GM12874 (cell line): ENCODE data around the gene HTT-AS.
A peak's percentile ranks its signal among the peaks of the same experiment; 100 is the strongest.

Source experiments
- TF ChIP-seq, protein P1 (sequence below): IDR thresholded peaks from 2 replicates; pipeline ENCODE4 v1.5.1; 2011; ENCODE audit warnings: low read depth, mild to moderate bottlenecking, control low read depth, low read length, moderate library complexity; ENCODE audit not compliant: insufficient read depth

Gene HTT-AS

DNA sequence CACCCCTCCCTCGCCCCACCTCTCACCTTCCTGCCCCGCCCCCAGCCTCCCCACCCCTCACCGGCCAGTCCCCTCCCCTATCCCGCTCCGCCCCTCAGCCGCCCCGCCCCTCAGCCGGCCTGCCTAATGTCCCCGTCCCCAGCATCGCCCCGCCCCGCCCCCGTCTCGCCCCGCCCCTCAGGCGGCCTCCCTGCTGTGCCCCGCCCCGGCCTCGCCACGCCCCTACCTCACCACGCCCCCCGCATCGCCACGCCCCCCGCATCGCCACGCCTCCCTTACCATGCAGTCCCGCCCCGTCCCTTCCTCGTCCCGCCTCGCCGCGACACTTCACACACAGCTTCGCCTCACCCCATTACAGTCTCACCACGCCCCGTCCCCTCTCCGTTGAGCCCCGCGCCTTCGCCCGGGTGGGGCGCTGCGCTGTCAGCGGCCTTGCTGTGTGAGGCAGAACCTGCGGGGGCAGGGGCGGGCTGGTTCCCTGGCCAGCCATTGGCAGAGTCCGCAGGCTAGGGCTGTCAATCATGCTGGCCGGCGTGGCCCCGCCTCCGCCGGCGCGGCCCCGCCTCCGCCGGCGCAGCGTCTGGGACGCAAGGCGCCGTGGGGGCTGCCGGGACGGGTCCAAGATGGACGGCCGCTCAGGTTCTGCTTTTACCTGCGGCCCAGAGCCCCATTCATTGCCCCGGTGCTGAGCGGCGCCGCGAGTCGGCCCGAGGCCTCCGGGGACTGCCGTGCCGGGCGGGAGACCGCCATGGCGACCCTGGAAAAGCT is at the start of gene HTT-AS, which contains the start of gene HTT:
Gene HTT-AS (minus strand): TSS at position 461 of the 768 bp plus-strand sequence.
Gene HTT (plus strand): TSS at position 604 of the 768 bp plus-strand sequence. CDS start 145 bp downstream, at position 749.
- TF ChIP-seq, protein P1, sequence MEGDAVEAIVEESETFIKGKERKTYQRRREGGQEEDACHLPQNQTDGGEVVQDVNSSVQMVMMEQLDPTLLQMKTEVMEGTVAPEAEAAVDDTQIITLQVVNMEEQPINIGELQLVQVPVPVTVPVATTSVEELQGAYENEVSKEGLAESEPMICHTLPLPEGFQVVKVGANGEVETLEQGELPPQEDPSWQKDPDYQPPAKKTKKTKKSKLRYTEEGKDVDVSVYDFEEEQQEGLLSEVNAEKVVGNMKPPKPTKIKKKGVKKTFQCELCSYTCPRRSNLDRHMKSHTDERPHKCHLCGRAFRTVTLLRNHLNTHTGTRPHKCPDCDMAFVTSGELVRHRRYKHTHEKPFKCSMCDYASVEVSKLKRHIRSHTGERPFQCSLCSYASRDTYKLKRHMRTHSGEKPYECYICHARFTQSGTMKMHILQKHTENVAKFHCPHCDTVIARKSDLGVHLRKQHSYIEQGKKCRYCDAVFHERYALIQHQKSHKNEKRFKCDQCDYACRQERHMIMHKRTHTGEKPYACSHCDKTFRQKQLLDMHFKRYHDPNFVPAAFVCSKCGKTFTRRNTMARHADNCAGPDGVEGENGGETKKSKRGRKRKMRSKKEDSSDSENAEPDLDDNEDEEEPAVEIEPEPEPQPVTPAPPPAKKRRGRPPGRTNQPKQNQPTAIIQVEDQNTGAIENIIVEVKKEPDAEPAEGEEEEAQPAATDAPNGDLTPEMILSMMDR, result 0 out of 2 replicates have a peak, but pooled peaks have one; percentile 22

DNA sequence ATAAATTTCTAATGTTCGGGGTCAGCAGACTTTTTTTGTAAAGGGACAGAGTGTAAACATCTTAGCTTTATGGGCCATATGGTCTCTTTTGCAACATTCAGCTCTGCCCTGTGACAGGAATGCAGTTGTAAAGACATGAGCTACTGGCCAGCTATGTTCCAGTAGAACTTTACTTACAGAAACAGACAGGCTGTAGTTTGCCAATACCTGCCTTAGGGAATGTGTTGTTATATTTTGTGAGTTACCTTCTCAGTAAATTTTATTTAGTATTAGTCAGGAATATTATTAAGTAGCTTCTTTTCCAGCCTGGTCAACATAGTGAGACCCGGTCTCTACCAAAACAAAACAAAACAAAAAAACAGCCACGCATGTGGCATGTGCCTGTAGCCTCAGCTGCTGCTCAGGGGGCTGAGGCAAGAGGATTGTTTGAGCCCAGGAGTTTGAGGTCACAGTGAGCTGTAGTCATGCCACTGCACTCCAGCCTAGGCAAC is 48.9 kb upstream of the HTT-AS start:
- TF ChIP-seq, protein P1, result no peak

DNA sequence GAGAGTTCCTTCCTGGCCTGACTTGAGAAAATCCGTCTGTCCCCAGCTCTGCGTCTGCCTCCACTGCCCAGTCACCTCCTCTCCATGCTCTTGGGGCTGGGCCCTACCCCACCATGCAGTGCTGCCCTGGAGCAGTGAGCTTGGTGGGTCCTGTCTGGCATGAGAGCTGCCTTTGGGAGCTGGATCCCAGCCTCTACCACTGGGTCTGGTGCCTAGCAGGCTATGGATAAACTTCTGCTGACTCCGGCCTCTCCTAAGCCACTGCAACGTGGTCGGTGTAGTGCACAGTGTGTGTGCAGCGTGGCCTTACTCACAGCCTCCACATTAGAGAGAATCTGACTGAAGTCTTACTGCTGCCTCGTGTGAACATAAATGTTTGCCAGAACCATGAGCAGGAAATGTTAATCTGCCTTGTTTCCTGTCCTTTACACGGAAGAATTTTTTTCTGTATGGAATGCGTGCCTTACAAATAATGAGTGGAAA is 47.8 kb upstream of the HTT-AS start:
- TF ChIP-seq, protein P1, result no peak

DNA sequence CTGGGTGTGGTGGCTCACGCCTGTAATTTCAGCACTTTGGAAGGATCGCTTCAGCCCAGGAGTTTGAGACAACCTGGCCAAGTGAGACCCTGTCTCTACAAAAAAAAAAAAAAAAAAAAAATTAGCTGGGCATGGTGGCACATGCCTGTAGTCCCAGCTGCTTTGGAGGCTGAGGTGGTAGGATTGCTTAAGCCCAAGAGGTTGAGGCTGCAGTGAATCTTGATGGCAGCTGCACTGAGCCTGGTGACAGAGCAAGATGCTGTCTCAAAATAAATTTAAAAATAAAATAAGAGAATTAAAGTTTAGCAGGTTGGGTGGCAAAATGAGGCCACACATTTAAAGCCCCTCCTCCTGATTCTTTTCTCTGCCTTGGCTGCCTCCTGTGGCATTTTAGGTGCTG is 47.3 kb upstream of the HTT-AS start:
- TF ChIP-seq, protein P1, result no peak

DNA sequence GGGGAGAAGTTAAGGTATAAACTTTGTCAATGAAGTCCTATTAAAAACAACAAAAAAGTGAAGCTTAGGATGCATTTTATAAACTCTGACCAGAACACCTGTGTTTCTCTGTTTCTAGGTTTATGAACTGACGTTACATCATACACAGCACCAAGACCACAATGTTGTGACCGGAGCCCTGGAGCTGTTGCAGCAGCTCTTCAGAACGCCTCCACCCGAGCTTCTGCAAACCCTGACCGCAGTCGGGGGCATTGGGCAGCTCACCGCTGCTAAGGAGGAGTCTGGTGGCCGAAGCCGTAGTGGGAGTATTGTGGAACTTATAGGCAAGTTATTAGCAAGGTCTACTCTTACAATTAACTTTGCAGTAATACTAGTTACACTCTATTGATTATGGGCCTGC is 46.8 kb upstream of the HTT-AS start:
- TF ChIP-seq, protein P1, result no peak

DNA sequence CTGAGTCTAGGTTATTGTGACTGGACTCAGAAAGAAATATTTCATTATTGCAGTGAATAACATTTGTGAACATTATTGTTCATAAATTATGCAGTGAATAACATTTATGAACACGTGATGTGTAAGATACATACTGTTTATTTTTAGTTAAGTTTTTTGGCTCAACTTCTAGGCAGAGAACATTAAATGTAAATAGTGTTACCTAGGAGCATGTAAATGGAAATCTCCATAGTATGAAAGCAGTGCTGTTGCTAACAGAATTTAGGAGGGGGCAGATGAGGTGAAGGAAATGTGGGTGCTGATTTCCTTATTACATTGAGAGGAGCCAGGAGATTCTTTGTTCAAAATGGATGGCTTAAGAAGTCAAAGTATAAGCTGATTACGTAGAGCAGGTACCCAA is 45.1 kb upstream of the HTT-AS start:
- TF ChIP-seq, protein P1, result no peak

DNA sequence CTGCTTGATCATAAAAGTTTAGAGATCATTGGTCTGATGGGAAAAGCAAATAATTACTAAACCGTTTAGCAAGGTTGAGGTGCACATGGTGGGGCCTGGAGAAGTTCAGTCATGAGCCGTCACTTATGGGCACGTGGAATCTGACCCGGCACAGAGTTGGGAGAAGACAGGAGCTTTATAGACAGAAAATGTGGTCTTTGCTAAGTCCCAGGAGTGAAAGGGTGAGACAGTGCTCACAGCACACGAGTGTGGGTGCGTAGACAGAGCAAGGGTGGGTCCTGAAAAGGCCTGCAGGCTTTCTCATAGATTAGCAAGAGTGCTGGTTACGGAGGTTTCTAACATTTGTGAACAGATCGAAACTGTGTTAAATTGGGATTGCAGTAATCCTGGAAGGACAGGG is 44.0 kb upstream of the HTT-AS start:
- TF ChIP-seq, protein P1, result no peak
